Fibroblast of skin of abdomen (primary cell): ENCODE results near the gene RSKR.
"Not testable (repeated sequence)": the region's sequence is repeated elsewhere in the genome, so short reads cannot be mapped to it uniquely, and the experiment has no call there.

Experiments
- DNase-seq: peaks from one replicate; pipeline ENCODE4 v3.0.0-alpha.2; 2013

Gene RSKR

DNA sequence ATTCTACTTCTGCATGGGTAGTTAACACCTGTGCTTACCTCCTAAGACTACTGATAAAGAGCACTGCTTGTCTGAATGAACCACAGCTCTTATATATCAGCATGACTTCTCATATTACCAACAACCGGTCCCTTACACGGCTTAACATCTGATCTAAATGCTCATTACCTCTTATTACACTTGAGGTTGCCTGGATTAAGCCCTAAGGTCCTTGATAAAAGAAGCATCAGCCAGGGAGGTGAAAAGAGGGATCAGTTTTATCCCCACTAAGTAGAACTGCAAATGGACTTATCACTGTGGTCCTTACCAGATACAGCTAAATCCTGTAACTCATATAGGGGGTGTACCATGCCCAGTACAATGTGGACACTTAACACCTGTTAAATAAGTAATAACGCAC, 8.2 kb upstream of the RSKR start:
- no peak for DNase-seq

DNA sequence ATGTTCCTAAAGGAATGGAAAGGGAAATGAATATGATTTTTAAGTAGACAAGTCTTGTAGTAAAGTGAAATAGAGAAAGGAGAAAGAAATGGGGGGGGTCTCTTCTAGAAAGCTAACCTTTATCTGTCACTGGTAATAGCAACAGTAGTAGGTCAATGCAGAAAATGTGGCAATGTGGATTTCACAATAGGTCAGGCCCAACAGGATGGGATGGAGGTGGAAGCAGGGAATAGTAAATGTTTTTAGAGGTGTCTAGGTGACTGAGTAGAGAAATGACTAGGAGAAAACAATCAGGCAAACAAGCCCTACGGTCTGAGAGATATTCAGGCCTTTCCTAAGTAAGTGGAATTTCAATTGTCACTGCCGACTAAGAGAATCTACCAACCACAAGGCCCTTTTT, 6.0 kb upstream of the RSKR start:
- no peak for DNase-seq

DNA sequence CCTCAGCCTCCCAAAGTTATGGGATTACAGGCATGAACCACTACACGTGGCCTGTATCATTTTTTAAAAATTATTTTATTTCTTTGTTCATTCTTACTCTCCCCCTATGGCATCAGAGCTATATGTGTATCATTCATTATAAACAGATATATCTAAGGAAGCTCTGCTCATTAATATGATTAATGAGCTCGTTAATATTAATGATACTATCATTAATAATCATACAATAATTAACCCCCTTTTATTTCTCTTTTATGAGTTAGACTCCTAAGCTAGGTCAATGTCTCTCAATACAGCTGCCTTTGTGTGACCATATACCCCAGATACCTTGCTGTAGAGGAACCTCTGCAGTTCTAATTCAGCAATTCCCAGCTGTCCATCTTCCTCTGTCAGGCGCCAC, 4.5 kb upstream of the RSKR start:
- DNase-seq: no peak

DNA sequence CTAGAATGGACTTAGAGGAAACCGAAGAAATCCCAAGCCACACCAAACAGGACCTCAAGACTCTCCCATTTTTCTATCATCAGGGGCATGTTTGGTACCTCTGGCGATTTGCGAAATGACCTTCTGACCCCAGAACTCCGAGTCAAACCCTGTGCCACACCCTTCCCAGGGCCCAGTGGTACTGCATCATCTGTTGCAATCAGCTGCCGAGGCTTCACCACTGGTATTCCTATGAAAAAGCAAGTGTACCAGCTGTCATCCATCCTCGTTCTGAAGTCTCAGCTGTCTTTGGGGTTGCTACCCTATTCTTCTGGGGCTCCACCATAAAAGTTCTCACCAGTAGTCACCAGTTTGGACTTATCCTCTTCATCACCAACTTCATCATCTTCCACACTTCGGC, 2.3 kb upstream of the RSKR start:
- no peak for DNase-seq

DNA sequence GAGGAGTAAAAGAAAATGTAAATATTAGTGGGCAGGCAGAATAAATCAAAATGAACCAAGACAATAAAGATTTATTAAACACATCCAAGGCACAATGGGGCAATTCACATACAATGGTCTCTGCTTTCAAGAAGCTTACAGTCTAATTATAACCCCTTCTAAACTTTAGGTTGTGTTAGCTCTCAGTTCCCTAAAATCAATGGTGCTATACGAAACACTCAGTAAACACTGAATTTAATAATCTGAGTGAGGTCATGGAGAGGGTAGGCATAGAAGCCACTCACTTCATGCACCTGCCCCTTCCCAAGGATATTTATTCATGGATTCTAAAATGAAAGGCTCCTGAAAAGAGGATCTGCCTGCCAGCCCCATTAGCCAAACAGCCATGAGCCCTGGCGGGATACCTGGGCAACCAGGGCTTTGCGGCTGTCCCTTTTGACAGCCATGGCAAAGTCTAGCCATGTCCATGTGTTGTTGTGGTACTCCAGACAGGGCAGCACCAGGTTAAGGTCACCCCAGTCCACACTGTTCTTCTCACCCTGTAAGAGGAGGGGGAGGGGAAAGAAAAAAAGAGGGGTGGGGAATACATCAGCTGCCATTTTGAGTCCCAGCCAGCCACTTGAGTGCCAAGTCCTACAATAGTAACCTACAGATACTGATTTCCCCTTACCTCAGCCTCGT, 1.4 kb upstream of the RSKR start:
- no peak for DNase-seq

DNA sequence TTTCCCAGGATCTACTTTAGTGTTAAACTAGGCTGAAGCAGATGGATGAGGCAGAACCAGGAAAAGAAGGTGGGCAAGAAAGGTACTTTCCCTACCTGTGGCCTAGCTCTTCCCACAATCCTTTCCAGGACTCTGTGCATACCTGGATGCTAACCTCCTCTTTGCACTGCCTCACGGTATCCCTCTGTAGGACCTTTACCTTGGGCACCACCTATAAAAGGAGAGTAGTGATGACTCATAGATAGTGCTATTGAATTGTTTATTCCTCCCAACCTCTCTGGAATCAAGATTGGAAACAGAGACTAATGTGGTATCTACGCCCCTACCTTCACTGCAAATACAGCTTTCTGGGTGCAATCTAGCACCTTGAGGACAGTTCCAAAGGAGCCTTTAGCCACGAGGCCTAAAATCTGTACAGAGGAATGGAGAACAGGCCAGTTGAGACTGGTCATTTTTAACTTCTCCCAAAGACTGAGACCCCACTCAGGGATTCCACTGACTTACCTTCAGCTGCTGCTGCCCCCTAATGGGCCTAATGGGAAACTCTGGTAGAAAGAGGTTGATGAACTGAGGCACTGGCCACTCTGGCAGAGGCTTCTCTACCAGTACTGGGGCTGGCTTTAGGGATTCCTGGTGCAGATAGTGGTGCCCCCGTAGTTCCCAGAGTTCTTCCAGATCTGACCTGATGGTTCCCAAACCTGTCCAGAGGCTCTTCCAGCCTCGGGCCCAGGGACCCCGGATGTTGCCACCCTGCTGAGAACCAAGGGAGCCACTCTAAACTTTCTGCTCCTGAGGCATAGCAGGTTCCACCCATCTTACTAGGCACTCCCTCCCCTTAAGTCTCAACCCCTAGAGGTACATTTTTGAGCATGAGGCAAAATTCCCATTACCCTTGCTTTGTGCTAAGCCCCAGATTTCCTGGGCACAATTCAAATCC, 781 bp downstream of the RSKR start:
- DNase-seq: peak; percentile 32

DNA sequence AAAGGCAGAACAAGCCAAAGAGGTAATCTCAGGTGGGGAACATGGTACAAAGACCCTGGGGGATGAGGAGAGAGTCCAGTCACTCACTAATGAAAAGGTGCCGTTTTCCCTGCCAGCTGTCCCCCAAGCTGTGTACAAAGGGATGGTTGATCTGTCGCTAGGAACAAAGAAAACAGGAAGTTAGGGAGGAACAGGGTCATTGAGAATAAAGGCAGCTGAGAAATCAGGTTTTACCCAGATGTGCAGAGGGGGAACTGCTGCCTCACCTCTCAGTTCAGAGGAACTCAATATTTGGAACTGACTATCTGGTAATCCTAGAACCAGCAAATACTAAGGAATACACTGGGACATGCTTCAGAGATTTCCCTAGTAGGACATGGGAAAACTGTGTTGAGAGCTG, 1.5 kb downstream of the RSKR start:
- DNase-seq: no peak

DNA sequence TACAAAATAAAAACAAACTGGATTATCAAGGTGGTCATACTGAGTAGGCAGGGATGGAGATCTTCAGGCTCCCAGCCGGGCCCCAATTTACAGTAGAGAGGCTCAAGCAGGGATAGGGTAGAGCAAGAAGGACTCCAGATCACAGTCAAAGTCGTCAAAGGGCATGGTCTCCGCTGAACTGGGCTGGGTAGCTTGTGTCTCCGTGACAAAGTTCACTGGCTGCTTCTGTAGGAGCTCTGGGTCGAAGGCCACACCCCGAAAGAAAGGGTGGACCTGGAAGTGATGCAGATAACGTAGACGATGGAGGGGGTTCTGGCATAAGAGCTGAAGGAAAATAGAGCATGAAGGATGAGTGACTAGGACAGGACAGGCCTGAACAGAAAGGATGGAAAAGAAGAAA, 3.6 kb downstream of the RSKR start:
- no peak for DNase-seq

DNA sequence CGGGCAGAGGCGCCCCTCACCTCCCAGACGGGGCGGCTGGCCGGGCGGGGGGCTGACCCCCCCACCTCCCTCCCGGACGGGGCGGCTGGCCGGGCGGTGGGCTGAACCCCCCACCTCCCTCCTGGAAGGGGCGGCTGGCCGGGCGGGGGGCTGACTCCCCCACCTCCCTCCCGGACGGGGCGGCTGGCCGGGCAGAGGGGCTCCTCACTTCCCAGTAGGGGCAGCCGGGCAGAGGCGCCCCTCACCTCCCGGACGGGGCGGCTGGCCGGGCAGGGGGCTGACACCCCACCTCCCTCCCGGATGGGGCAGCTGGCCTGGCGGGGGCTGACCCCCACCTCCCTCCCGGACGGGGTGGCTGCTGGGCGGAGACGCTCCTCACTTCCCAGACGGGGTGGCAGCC, 10.0 kb downstream of the RSKR start:
- not testable (repeated sequence) for DNase-seq

DNA sequence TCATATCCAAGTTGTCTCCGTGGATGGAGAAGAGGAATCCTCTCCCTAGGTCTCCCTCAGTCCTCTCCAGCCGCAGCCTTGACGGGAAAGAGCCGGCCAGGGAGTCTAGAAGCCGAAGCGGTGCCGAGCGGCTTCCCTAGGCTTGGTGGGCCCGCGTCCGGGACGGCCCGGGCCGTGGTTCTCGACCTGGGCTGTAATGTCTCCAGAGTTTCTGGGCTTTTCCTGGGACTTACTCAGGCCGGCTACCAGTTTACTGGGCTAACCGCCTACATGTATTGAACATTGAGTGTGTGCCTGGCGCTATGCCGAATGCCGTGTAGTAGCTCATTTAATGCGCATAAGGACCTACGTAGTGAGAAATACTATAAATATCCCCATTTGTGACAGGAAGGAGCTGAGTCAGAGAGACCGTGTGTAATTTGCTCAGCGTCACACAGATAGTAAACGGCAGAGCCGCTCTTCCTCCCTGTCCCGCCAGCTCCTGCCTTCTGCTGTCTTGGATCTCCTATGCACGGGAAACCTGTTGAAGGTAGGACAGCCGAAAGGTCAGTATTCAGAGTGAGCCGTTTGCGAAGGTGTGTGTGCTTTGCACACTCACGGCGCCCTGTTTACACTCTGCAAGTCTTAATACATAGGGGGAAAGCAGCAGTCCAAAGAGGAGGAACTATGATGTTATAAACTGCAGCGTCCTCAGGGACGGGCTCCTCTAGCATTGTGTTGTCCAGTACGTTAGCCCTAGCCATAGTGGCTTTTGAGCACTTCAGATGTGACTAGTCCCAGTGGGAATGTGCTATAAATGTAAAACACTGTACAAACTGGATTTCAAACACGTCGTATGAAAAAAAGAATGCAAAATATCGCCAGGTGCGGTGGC, 14.4 kb downstream of the RSKR start:
- peak; percentile 88 for DNase-seq

DNA sequence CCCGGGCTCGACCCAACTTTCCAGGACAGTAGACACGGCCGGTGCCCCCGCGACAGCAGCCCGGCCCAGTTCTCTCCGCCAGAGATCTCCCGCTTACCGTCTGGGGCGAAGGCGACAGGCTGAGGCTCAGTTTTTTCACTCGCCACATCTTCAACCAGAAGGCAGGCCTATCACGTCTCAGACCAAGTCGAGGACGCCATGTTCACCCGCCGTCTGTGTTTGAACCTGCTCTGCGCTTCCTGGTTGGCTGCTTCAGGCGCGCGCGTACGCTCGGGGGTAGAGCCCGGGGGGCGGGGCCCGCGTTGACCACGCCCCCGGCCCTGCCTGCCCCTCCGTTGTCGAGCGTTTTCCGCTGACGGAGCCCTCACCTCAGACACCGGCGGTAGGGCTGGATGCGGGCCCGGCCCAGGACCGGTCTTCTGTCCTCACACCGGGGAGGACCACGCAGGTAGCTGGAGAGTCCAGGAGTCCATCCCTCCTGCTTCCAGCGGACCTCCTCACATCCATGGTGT, 15.1 kb downstream of the RSKR start, which contains the start of gene SPAG5:
Gene SPAG5 (minus strand): TSS at position 227 of the 512 bp plus-strand sequence. CDS start 79 bp downstream, at position 148.
- DNase-seq: peak; percentile 91

DNA sequence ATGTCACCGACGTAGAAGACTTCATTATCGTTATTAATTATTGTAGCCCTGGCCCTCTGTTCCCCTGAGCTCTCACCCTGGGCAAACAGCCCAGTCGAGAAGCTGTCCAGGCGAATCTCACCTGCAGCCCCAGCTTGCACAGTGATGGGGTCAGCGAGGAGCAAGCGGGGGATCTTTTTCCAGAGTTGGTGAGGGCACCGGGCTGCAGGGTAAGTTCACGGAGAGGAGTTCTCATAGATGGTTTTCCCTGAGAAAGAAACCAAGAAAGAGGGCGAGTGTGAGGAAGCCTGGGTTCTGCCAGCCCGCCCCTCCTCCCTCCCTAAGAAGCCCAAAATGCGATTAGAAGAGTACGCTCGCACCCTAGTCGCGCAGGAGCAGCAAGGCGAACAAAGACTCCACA, 15.6 kb downstream of the RSKR start:
- DNase-seq: no peak

DNA sequence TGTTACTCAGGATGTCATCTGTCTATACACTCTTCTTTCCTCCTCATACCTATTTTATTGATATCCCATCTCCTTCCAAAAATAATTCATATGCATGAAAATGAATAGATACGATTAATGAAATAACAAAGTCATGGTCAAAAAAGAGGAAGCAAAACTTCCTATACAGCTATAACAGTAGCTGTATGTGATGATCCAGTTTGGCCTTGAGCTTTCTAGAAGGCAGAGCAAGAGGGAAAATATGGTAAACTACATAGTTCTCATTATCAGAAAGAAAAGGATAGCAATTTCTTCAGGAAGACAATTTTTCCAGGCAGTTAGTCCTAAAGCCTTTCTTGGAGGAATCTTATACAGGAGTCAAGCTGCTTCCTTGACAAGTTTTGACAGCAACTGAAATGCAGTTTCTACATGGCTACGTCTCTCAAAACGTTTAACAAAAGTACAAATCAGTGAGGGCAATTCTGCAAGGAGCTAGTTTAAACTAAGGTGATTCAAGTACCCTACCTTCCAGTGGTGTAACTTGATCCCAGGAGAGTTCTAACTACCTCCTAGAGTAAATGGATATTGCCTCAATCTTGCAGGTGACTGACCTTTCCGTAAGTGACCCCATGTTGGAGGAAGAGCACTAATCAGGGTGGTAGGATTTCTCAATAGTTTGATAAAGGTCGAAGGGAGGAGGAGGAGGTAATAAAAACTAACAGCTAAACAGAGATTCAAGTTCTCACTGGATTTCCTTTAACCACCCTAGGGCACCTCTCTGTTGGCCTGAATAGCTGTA, 16.2 kb downstream of the RSKR start:
- no peak for DNase-seq

DNA sequence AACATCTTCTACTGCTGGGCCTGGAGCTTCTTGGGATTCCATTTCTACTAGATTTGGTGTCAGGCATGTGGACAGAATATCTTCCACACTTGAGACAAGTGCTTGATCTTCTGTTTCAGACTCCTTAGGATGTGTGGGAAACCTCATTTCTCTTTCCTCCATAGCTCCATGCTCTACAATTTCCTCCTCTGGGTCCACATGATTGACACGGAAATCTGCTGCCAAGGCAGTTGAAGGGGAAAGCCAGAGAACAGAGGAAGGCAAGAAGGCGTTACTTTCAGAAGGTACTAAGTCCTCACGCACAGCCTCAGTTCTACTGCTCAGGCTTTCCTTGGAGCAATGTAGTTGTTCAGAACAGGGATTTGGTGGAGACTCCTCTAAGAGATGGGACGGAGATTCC, 21.7 kb downstream of the RSKR start:
- DNase-seq: no peak

DNA sequence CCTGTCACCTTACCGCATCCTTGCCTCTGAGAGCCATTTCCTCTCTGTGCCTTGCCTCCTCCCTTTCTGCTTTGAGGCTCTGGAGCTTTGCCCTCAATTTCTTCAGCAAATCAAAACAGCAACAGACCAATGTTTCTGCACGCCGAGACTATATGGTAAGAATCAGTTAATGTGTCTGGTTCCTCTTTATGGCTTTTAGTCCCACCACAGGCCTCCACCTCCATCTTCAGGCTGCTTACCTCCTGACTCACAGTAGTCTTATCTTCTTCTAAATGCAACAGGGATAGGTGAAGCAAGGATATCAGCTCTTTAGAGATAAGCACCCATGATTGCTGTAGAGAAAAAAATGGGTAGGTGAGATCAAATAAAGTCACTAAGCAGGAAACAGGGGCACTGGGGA, 28.1 kb downstream of the RSKR start:
- no peak for DNase-seq

DNA sequence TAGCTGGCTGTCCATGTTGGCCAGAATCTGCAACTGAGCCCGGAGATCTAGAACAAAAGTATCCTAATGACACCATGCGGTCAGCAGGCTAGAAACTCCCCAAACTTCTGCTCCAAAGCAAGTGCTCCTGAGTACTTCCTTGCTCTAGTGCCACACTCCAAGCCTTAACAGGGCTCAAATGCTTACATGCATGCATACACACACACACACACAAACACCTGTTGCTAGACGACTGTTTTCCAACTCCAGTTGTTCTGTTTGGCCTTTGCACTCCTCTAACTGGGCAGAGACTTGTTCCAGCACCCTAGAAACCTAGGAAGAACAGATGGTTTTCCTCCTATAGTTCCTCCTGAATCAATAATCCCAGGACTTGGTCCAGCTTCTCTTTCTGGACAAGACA, 29.6 kb downstream of the RSKR start:
- DNase-seq: no peak

DNA sequence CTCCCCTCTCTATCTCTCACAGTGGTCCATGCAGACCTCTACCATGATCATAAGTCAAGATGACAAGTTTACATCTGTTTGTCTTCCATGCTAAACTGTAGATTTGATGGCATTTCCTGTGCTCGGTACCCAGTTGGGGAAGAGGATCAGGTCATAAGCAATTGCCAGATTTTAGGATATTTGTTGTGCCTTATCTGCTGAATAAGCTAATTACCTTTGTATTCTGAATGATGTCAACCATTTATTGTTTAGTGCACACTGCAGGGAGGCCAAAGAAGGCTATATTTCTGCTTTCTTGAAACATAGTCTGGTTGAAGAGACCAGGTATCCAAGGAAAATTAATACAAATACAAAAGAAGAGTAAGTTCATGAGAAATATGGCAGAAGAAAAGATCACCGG, 31.5 kb downstream of the RSKR start:
- DNase-seq: no peak

DNA sequence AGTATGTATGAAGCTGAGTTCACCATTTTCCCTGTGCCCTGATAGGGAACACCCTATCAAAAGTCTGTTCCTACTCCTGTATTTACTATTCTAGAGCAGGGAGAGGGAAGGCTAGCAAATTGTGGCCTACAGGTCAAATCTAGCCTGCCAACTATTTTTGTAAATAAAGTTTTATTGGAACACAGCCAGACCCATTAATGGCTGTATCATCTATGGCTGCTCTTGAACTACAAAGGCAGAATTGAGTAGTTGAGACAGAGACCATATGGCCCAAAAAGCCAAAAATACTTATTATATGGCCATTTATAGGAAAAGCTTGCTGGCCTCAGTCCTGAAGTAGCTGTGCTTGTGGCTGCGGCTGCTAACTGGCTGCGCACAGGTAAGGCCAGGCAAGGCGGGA, 33.0 kb downstream of the RSKR start:
- DNase-seq: no peak

DNA sequence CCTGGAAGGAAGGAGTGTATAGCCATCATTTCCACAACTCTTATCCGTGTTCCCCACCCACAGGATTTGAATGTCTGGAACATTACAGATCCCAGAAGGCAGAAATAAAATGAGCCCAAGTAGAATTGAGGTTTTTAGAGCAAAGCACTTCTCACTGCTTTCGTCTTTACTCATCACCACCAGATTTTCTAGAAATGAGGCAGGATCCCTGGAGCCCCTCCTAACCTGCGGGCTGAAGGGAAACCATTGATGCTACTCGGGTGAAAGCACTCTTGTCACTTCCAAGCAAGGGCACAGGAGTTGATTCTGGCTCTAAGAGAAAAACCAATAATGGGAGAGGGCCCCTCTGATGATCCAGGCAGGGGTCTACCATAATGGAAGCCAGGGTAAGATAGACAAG, 34.5 kb downstream of the RSKR start:
- no peak for DNase-seq

DNA sequence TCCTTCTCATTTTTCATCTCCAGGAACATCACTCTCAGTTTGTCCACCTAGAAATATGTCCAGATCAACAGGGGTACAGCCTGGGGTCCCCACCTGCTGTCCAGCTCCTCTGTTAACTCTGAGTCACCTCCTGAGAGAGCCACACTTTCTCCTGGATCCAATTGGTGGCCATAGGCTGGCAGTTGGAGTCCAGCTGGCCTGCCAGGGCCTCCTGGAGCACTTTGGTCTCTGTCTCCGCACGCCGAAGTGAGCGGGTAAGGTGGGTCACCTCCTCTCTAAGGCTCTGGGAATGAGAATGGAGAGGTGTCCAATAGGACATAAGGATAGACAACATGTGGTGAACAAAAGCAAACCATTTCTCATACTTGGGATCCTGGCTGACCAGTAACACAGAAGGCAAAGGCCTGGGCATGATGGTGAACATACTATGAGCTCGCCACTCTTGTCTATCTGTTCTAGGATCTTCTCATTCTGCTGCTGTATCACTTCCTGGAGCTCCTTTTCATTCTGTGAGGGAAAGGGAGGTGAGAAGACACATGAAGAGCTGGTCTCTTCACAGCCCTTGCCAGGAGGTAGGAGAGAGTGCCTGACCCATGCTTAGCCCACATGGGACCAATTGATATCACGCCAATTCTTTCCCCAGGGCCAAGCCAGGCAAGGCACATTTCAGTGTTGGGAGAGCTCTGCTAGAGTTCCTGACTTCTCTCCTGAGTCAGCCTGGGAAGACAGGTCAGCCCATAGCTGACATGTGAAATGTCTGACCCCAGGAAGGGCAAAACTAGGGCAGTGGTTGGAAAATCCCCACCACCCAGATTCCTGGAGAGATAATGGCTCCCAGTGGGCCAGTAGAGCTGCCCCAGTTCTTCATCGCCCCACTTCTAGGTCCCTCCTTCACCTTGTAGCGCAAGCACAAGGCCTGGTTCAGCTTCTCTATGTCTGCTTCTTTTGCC, 35.5 kb downstream of the RSKR start:
- DNase-seq: no peak

DNA sequence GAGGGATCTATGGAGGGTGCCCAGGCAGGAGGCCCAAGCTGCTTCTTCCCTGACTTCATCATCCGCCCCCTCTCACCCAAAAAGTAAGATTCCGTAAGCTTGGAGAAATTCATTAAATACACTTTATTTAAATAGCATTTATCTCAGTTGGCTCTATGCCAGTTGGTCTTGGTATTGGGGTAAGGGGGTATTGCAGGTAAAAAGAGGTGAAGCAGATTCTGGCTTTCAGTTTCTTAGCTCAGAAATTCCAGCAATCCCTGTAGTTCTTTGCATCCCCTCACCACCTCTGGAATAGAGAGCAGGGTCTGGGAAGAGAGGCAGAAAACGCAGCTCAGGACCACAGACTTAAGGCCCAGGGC, 36.5 kb downstream of the RSKR start:
- no peak for DNase-seq
